GM12864 (cell line): ENCODE data around the gene TYW1B.
"Not testable (repeated sequence)": the region's sequence is repeated elsewhere in the genome, so short reads cannot be mapped to it uniquely, and the experiment has no call there.

Source experiments
- DNase-seq: peaks from one replicate; pipeline ENCODE4 v3.0.0-alpha.2; 2011; ENCODE audit warnings: low read depth
- H3K4me3 ChIP-seq: 2 replicates; pipeline ENCODE4 v1.5.1; 2011; ENCODE audit warnings: mild to moderate bottlenecking, low read depth, low read length, control low read depth
- TF ChIP-seq, protein P1 (sequence below): IDR thresholded peaks from 2 replicates; pipeline ENCODE4 v1.5.1; 2011; ENCODE audit warnings: low read depth, mild to moderate bottlenecking, moderate library complexity, low read length, control low read depth, inconsistent platforms; ENCODE audit errors: missing control alignments

TYW1B gene

DNA sequence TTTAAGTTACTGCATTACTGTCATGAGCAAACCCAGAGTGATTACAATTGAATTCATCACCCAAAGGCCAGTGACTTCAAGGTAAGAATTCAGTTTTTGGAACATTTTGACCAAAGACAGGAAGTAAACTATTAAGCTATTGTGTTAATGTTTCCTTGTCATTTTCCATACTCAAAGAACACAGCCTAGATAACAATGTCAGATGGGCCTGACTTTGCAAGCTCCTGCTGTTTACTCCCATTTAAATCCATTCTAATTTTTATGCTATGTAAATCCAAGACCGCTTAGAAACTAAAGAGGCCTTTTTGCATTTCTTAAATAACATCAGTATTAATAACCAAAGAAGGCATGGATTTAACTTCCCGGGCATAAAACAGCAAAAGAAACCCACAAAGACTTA, 136.6 kb downstream of the TYW1B start:
- H3K4me3 ChIP-seq, DNase-seq: not testable (repeated sequence)

DNA sequence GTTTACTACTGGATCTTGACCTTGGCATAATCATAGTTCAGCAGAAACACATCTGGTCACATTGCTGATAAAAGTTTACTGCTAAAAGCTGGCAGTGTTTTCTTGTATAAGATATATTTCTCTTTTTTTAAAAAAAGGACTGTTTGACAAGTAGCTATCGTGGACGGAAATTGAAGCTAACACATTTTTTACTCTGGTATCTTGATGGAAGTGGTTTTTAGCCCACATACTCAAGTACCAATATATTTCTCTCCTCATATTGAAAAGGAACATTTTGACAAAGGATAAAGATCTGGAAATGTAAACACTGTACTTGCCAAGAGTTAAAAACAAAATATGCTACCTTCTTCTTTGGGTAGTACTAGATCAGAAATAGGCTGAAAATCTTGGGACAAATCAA, 137.8 kb downstream of the TYW1B start:
- not testable (repeated sequence) for DNase-seq, H3K4me3 ChIP-seq

DNA sequence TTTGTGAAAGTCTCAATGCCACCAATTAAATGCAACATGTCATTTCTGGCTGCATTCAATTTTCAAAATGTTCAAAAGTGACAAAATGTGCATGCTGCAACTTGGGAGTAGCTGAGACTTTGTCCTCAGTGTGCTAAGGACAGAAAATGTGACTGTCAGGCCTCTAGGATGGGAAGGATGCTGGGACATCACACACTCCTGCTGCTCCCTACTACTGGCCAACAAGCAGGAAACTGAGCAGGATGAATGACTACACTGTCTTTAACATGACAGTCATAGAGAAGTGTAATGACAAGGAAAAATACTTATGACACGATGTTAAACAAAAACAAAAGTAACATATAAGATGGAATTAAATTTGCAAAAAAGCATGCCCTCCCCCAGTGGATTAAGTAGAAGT, 138.7 kb downstream of the TYW1B start:
- not testable (repeated sequence) for H3K4me3 ChIP-seq, DNase-seq

DNA sequence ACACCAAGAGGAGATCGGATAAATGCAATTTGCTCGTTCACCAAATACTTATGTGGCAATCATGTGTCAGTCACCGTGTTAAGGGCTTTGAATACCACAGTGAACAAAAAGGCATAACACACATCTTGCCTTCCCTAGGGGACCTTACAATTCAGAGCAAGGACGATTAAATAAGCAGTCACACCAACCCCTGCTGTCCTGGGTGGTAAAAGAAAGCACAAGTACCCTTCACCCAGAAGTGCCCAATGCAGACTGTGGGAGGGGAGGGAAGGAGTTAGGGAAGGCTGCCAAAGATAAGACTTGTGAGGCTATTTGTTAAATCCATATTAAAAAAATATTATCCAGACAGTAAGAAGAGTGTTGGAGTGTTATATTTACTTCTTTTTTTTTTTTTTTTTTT, 146.8 kb downstream of the TYW1B start:
- H3K4me3 ChIP-seq, DNase-seq: not testable (repeated sequence)

DNA sequence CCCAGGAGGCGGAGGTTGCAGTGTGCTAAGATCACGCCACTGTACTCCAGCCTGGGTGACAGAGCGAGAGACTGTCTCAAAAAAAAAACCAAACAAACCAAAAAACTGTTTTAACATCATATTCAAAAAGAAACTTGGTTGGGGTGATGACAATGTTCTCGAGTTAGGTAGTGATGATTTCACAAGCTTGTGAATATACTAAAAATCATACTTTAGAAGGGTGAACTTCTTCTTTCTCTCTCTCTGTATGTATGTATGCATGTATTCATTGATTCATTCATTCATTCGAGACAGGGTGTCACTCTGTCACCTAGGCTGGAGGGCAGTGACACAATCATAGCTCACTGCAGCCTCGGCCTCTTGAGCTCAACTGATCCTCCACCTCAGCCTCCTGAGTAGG, 151.1 kb downstream of the TYW1B start:
- not testable (repeated sequence) for DNase-seq, H3K4me3 ChIP-seq

DNA sequence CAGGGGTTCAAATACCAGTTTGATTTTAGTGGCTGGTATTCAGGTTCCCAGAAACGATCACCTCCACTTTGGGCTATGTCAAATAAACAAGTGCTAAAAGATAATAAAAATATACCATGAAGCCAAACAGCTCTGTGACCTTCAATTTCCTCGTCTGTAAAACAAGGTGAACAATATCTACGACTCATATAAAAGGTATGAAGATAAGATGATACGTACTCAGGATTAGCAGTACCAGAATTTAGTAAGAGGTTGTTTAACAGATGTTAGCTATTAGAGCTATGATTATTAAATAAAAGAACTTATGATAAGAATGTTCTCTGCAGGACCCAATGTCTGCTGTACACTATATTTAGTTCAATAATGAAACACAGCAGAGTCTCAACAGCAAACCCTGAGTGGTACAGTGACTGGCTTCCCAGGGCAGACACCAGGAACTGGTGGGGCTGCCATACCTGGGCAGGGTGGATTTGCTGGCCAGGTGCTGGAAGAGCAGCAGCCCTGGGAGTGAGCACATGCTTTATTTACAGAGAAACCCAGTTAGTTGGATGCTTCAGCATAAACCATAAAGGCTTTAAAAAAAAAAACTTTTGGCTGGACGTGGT, 151.8 kb downstream of the TYW1B start:
- H3K4me3 ChIP-seq, DNase-seq: not testable (repeated sequence)

DNA sequence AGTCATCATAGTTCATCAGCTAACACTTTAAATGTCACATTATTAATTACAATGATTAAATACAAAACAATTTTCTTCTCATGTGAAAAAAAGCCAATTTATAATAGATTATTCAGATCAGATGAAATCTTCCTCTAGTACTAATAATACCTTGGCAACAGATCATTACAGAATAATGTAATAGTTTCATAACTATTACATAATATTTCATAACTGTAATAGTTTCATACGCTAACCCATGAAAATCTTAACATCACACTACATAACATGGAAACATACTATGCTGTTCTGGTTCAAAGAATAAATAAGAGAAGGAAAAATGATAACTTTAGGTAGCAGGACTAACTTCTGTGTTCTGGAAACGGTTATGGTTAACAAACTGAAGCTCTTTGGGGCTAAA, 152.3 kb downstream of the TYW1B start:
- DNase-seq, H3K4me3 ChIP-seq: not testable (repeated sequence)

DNA sequence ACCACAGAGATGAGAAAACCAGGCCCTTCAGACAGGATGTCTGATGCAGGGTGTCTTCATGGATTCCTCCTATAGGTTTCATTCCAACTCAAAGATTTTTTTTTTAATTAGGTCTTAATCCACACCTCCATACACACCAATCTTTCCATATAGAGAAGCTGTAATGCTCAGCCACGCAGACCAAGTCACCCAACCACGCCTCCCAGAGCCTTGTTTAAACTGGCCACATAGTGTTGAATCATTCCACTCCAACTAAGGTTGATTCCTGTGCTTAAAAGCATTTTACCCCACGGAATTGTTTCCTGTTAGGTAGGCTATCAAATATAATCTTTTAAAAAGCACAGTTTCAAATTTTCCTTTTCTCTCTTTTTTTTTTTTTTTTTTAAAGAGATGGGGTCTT, 153.6 kb downstream of the TYW1B start:
- TF ChIP-seq, protein P1, sequence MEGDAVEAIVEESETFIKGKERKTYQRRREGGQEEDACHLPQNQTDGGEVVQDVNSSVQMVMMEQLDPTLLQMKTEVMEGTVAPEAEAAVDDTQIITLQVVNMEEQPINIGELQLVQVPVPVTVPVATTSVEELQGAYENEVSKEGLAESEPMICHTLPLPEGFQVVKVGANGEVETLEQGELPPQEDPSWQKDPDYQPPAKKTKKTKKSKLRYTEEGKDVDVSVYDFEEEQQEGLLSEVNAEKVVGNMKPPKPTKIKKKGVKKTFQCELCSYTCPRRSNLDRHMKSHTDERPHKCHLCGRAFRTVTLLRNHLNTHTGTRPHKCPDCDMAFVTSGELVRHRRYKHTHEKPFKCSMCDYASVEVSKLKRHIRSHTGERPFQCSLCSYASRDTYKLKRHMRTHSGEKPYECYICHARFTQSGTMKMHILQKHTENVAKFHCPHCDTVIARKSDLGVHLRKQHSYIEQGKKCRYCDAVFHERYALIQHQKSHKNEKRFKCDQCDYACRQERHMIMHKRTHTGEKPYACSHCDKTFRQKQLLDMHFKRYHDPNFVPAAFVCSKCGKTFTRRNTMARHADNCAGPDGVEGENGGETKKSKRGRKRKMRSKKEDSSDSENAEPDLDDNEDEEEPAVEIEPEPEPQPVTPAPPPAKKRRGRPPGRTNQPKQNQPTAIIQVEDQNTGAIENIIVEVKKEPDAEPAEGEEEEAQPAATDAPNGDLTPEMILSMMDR, result no peak
- DNase-seq, result no peak
- H3K4me3 ChIP-seq, result no peak overlapping the region

DNA sequence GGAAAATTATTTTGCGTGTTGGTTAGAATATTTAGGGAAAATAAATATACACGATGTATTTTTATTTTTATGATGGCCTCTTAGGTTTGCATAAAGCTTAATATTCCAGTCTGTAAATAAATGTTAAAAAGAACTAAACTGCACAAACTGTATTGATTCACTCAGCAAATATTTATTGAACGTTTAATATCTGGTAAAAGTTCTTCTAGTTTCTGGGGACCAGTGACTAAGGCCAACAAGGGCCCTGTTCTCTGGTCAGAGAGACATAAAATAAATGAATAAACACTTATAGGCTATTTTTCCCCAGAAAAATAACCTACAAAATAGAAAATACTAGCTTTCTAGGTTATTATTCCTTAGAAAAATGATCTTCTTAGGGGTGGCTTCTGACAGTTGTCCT, 157.2 kb downstream of the TYW1B start:
- H3K4me3 ChIP-seq, DNase-seq: not testable (repeated sequence)

DNA sequence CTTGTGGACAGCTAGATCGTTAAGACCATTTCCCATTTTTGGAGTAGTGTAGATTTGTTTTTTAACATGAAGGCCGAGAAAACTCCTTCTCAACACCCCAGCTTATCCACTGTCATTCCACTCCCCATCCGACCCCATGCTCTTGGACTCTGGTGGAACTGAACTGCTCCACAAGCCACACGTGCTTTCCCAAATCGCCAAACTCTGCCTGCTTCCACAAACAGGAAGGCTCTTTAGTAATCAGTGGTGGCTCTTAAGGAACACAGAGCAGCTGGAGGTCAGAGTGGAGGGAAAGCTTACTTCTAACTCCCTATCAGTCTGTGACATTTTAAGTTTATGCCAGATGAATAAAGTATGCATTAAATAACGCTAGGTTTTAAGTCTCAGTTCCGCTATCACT, 159.6 kb downstream of the TYW1B start:
- not testable (repeated sequence) for H3K4me3 ChIP-seq, DNase-seq

DNA sequence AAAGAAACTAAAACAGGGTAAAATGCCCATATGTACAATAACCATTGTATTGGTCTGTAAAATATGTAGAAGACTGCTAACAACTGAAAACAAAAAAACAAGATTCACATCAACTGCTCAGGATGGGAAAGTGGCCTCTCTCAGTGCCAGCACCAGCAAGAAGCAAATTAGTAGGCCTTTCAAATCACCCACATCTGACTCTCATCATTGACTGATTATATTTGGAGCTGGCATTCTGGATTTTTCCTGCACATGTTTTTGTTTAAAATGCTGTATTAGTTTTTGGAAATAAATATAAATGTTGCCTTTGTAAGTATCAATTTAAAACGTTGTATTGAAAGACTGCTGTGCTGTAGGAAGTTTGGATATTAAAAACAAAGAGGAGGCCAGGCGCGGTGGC, 161.0 kb downstream of the TYW1B start:
- not testable (repeated sequence) for DNase-seq, H3K4me3 ChIP-seq

DNA sequence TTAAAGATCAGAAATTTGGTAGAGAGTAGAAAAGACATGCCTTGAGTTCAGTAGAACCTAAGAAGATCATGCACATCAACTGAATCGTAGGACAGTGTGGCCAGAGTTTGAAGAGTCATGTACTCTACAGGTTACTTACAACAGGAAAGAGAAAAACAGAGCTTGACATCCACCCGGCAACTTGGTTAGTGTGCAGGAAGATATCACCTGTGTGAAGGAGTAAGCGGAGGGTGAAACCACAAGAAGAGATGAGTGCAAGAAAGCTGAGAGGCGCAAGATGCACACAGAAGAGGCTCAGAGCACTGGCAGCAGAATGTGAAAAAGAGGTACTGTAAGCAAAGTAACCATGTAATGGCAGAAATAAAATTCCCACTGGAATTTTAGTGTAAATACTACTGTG, 179.4 kb downstream of the TYW1B start:
- H3K4me3 ChIP-seq, DNase-seq: not testable (repeated sequence)

DNA sequence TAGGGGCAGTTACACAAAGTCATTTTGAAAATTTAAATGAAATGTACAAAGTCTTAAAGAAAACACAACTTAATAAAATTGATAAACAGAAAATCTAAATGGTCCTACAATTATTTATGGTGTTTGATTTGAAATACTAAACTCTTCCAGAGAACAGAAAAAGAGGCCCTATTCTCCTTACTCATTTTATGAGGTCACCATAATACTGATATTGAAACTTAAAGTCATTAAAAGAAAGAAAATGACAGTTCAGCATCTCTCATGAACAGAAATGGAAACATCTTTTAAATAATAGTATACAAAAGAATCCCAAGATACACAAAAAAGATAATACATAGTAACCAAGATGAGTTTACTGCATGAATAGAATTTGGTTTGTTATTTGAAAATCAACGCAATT, 184.3 kb downstream of the TYW1B start:
- not testable (repeated sequence) for H3K4me3 ChIP-seq, DNase-seq

DNA sequence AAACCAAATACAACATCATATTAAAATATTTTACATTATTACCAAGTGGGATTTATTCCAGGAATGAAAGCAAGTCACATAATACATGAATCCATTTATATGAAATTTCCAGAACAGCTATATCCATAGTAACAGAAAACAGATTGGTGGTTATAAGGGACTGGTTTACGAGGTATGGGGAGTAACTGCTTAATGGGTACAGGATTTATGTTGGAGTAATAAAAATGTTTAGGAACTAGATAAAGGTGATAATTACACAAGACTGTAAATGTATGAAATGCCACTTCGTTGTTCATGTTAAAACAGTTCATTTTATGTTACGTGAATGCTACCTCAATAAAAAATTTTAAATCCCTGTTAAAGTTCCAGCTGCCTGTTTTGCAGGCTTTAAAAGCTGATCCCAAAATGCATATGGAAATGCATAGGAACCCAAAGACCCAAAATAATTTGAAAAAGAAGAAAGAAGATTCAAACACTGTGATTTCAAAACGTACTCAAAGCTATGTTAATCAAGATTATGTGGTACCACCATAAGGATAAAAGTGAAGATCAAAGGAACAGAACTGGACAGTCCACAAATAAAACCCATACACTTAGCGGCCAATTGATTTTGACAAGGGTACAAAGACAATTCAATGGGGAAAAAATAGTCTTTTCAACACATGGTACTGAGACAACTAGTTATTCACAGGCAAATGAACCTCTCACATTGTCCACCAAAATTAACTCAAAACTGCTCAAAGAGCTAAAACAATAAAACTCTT, 186.3 kb downstream of the TYW1B start:
- not testable (repeated sequence) for DNase-seq, H3K4me3 ChIP-seq

DNA sequence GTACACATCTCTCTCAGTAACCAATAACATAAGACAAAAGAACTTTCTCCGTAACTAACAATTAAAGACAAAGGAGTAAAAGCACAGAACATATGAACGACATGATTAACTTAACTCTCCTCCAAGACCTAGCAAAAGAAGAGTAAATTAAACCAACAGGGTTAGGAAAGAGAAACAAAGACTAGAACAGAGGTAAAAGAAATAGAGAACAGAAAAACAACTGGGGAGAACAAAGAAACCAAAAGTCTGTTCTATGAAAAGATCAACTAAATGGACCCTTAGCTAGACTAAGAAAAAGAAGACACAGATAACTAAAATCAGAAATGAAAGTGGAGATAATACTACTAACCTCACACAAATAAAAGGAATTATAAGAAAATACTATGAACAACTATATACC, 187.3 kb downstream of the TYW1B start:
- DNase-seq, H3K4me3 ChIP-seq: not testable (repeated sequence)
